Measurements from ENCODE around the gene SYNE1. TPM values are rescaled to one million over a fixed set of nuclear protein-coding genes. Genes with fewer than 3 reads are reported as not detected.
A peak's percentile ranks its signal among the peaks of the same experiment; 100 is the strongest.

SYNE1 gene
- total and polyA plus RNA-seq, 2 of the 8 experiments (the other 6 are each of a cell fraction or from before 2014, with no cell fraction given): 2.8 to 5.5 TPM

DNA sequence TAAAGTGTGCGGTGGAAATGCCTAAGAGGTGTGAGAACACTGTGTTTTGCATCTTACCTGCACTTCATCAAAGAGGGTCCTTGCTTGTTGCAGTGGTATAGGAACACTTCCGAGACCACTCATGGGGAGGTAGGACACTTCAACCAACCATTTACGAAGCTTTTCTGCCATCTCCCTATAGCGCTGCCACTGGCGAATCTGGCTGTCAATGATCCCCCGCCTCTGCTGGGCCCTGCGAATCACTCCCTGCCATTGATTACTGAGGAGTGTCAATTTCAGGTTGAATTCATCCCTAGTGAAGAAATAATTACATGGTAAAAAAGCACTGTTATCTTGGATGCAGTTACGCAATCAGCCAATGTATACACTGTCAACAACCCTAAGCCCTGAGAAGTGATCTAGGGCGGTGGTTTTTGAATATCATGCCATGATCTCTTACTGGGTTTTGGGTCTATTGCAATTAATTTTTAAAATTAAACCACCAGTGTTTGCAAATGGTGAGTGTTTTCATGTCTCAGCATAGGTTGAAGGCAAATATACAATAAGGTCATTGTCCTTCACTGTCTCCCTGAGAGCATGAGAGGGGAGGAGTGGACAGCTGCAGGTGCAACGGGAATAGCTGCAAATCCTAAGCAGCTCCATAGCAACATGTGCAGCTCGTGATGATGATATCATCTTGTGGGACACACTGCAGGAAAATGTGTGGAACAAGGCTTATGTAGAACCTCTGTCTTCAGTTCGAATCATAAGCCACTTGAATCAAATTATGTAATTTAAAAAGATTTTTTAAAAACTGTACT lies 429.0 kb downstream of the SYNE1 start:
- no peak overlapping the region for H2BK120ac ChIP-seq (replicated peaks; ENCODE audit: low read depth, low read length)
- TF ChIP-seq SP1 (IDR thresholded peaks at IDR 0.05; ENCODE audit: low read depth, low read length) (no peak), MAFK (IDR thresholded peaks at IDR 0.05; ENCODE audit: low read depth, low read length) (no peak), CEBPB (IDR thresholded peaks at IDR 0.05; ENCODE audit: low read depth, low read length) (peak; percentile 67; the same call in 1 of the 2 replicates)
- H2BK5ac ChIP-seq (ENCODE audit: low read depth, low read length): no peak overlapping the region
- H3K4me3 ChIP-seq (ENCODE audit: extremely low read depth in 1 of 4, insufficient read depth in 2 of 4, low read depth in 3 of 4, low read length in 4 of 4): no peak overlapping the region
- POLR2A ChIA-PET (ENCODE audit: partially characterized antibody): no interaction called here
- DNase-seq (ENCODE audit: low read depth in 1 of 2, low spot score in 2 of 2) (no peak), FAIRE-seq (no peak)
- H3K9me3 ChIP-seq (ENCODE audit: insufficient read depth in 2 of 2, low read depth in 1 of 2, low read length in 1 of 2): no peaks in the 10 kb centered on the region
- H3K23ac ChIP-seq (ENCODE audit: insufficient read length): no peak overlapping the region
- H4K8ac ChIP-seq (ENCODE audit: extremely low read depth, insufficient read depth, low read length): no peak overlapping the region
- H2AK5ac ChIP-seq (ENCODE audit: low read depth, low read length): 0 out of 2 replicates have a peak overlapping the region, but pooled peaks have one; percentile 40
- no peak overlapping the region for H2BK20ac ChIP-seq (ENCODE audit: low read length)
- H4K5ac ChIP-seq (ENCODE audit: insufficient read length, low read depth, low read length): no peak overlapping the region
- no peaks in the 10 kb centered on the region for H3K79me2 ChIP-seq (ENCODE audit: control insufficient read depth in 1 of 2, insufficient read depth in 2 of 2, low read length in 2 of 2)
- CTCF ChIA-PET (ENCODE audit: partially characterized antibody): interaction anchor here (0.7 to 2.9 kb wide), 7 partner anchors 10 to 530 kb away, joined by 3 to 13 read pairs (median 4); no protein-coding TSS in a partner anchor
- no peak overlapping the region for H3K56ac ChIP-seq (replicated peaks; ENCODE audit: insufficient read length, low read depth, low read length)
- no peaks in the 10 kb centered on the region for H4K20me1 ChIP-seq (replicated peaks in 1 of 2; ENCODE audit: control insufficient read depth in 1 of 2, insufficient read depth in 2 of 2, low read length in 2 of 2)
- no peaks in the 10 kb centered on the region for H3K27me3 ChIP-seq (replicated peaks in 1 of 4; ENCODE audit: control insufficient read depth in 3 of 4, extremely low read depth in 1 of 4, insufficient read depth in 3 of 4, low read length in 3 of 4)
- no peak overlapping the region for H2BK15ac ChIP-seq (ENCODE audit: low read length)
- no peak overlapping the region for H2AFZ ChIP-seq (ENCODE audit: low read length)
- H3K4me1 ChIP-seq (replicated peaks in 1 of 4; ENCODE audit: control insufficient read depth in 3 of 4, insufficient read depth in 4 of 4, low read length in 3 of 4): no peaks in the 10 kb centered on the region
- H3K18ac ChIP-seq (ENCODE audit: extremely low read depth, low read length): no peak overlapping the region
- no peak overlapping the region for H4K91ac ChIP-seq (replicated peaks; ENCODE audit: insufficient read length, low read length)
- no peak overlapping the region for H3K9ac ChIP-seq (replicated peaks in 1 of 4; ENCODE audit: extremely low read depth in 1 of 4, low read depth in 3 of 4, low read length in 3 of 4)
- H3K79me1 ChIP-seq (ENCODE audit: low read depth, low read length): no peaks in the 10 kb centered on the region
- no peaks in the 10 kb centered on the region for H3K36me3 ChIP-seq (ENCODE audit: control insufficient read depth in 2 of 4, insufficient read depth in 4 of 4, low read length in 3 of 4)
- H3K4ac ChIP-seq (replicated peaks; ENCODE audit: insufficient read length, low read depth, low read length): no peak overlapping the region
- H2BK12ac ChIP-seq (ENCODE audit: low read depth, low read length): no peak overlapping the region
- no peaks in the 10 kb centered on the region for H3K23me2 ChIP-seq (ENCODE audit: low read depth, low read length)
- no peak overlapping the region for H3K14ac ChIP-seq (ENCODE audit: insufficient read length)
- H3K27ac ChIP-seq (ENCODE audit: low read depth, low read length): no peak overlapping the region
- 92% methylated on average over 12 of the region's 12 CpGs; no CpG with 5 or more reads in 1 of the 2 experiments for WGBS, 2 experiments (ENCODE audit: extremely low coverage in 1 of 2, insufficient coverage in 1 of 2, insufficient read length in 1 of 2, insufficient replicate concordance in 2 of 2, low coverage in 1 of 2, low lambda C conversion rate in 2 of 2, missing lambda C conversion rate in 1 of 2)
- no peak overlapping the region for H3K4me2 ChIP-seq (ENCODE audit: insufficient read depth in 1 of 2, low read depth in 2 of 2, low read length in 2 of 2)

All from H1 (cell line).